ENCODE data around the gene NTM.

NTM gene

GRCh38 chr11:132047167-132047566 lies 676.8 kb downstream of the NTM start:
- H3K27me3 ChIP-seq (ENCODE audit: control insufficient read depth, low read length) = no peaks in the 10 kb centered on the region
- no peaks in the 10 kb centered on the region for H3K36me3 ChIP-seq (ENCODE audit: control insufficient read depth, low read length)
- no peaks in the 10 kb centered on the region for H3K4me1 ChIP-seq (ENCODE audit: control insufficient read depth, low read length)
- H3K79me2 ChIP-seq (ENCODE audit: control insufficient read depth, low read length) = no peaks in the 10 kb centered on the region
- H3K4me2 ChIP-seq (ENCODE audit: low read length) = no peak overlapping the region
- no peaks in the 10 kb centered on the region for H3K9me2 ChIP-seq (replicated peaks; ENCODE audit: control insufficient read depth, low read length)
- no peak overlapping the region for H3K4me3 ChIP-seq (ENCODE audit: low read length)
- TF ChIP-seq EZH2phosphoT487 (IDR thresholded peaks at IDR 0.05; ENCODE audit: borderline replicate concordance, low read length) (no peak), CTCF (IDR thresholded peaks at IDR 0.05; ENCODE audit: low read depth, low read length, poor library complexity, severe bottlenecking) (no peak)
- H3K27ac ChIP-seq (ENCODE audit: low read depth, low read length) = no peak overlapping the region
- H3F3A ChIP-seq (ENCODE audit: control insufficient read depth, insufficient read depth) = no peaks in the 10 kb centered on the region
- H3K9me3 ChIP-seq (ENCODE audit: control insufficient read depth, insufficient read depth, low read length) = no peaks in the 10 kb centered on the region
- no peaks in the 10 kb centered on the region for H4K20me1 ChIP-seq (ENCODE audit: control insufficient read depth, insufficient read depth, low read depth, low read length)

- Histone ChIP-seq H3F3A (ENCODE audit: control insufficient read depth, insufficient read depth) (no peaks in the 10 kb centered on the region), H3K36me3 (ENCODE audit: control insufficient read depth, low read length) (no peaks in the 10 kb centered on the region), H3K4me2 (ENCODE audit: low read length) (no peak overlapping the region), H4K20me1 (ENCODE audit: control insufficient read depth, insufficient read depth, low read depth, low read length) (no peaks in the 10 kb centered on the region), H3K4me3 (ENCODE audit: low read length) (no peak overlapping the region), H3K27ac (ENCODE audit: low read depth, low read length) (no peak overlapping the region), H3K79me2 (ENCODE audit: control insufficient read depth, low read length) (no peaks in the 10 kb centered on the region), H3K9me3 (ENCODE audit: control insufficient read depth, insufficient read depth, low read length) (no peaks in the 10 kb centered on the region), H3K4me1 (ENCODE audit: control insufficient read depth, low read length) (no peaks in the 10 kb centered on the region), H3K9me2 (replicated peaks; ENCODE audit: control insufficient read depth, low read length) (no peaks in the 10 kb centered on the region), H3K27me3 (ENCODE audit: control insufficient read depth, low read length) (no peaks in the 10 kb centered on the region)
- TF ChIP-seq CTCF (IDR thresholded peaks at IDR 0.05; ENCODE audit: low read depth, low read length, poor library complexity, severe bottlenecking) = no peak
- no peak for TF ChIP-seq EZH2phosphoT487 (IDR thresholded peaks at IDR 0.05; ENCODE audit: borderline replicate concordance, low read length)
Observed at GRCh38 chr11:132048040-132048439, 677.6 kb downstream of the NTM start.

GRCh38 chr11:132049205-132049604 lies 678.8 kb downstream of the NTM start:
- TF ChIP-seq EZH2phosphoT487 (IDR thresholded peaks at IDR 0.05; ENCODE audit: borderline replicate concordance, low read length) (no peak), CTCF (IDR thresholded peaks at IDR 0.05; ENCODE audit: low read depth, low read length, poor library complexity, severe bottlenecking) (no peak)
- Histone ChIP-seq H3K4me2 (ENCODE audit: low read length) (no peak overlapping the region), H3K27ac (ENCODE audit: low read depth, low read length) (no peak overlapping the region), H3K27me3 (ENCODE audit: control insufficient read depth, low read length) (no peaks in the 10 kb centered on the region), H3K79me2 (ENCODE audit: control insufficient read depth, low read length) (no peaks in the 10 kb centered on the region), H3F3A (ENCODE audit: control insufficient read depth, insufficient read depth) (no peaks in the 10 kb centered on the region), H3K9me3 (ENCODE audit: control insufficient read depth, insufficient read depth, low read length) (no peaks in the 10 kb centered on the region), H3K4me1 (ENCODE audit: control insufficient read depth, low read length) (no peaks in the 10 kb centered on the region), H4K20me1 (ENCODE audit: control insufficient read depth, insufficient read depth, low read depth, low read length) (no peaks in the 10 kb centered on the region), H3K4me3 (ENCODE audit: low read length) (no peak overlapping the region), H3K36me3 (ENCODE audit: control insufficient read depth, low read length) (no peaks in the 10 kb centered on the region), H3K9me2 (replicated peaks; ENCODE audit: control insufficient read depth, low read length) (no peaks in the 10 kb centered on the region)

GRCh38 chr11:132050049-132050448 lies 679.6 kb downstream of the NTM start:
- no peaks in the 10 kb centered on the region for H3K4me1 ChIP-seq (ENCODE audit: control insufficient read depth, low read length)
- H3K27ac ChIP-seq (ENCODE audit: low read depth, low read length) = no peak overlapping the region
- H3K36me3 ChIP-seq (ENCODE audit: control insufficient read depth, low read length) = no peaks in the 10 kb centered on the region
- no peaks in the 10 kb centered on the region for H3K79me2 ChIP-seq (ENCODE audit: control insufficient read depth, low read length)
- no peak overlapping the region for H3K4me3 ChIP-seq (ENCODE audit: low read length)
- H3K9me3 ChIP-seq (ENCODE audit: control insufficient read depth, insufficient read depth, low read length) = no peaks in the 10 kb centered on the region
- no peaks in the 10 kb centered on the region for H3F3A ChIP-seq (ENCODE audit: control insufficient read depth, insufficient read depth)
- no peaks in the 10 kb centered on the region for H3K9me2 ChIP-seq (replicated peaks; ENCODE audit: control insufficient read depth, low read length)
- no peak for TF ChIP-seq CTCF (IDR thresholded peaks at IDR 0.05; ENCODE audit: low read depth, low read length, poor library complexity, severe bottlenecking)
- no peaks in the 10 kb centered on the region for H4K20me1 ChIP-seq (ENCODE audit: control insufficient read depth, insufficient read depth, low read depth, low read length)
- H3K4me2 ChIP-seq (ENCODE audit: low read length) = no peak overlapping the region
- H3K27me3 ChIP-seq (ENCODE audit: control insufficient read depth, low read length) = no peaks in the 10 kb centered on the region
